GM23338 (cell line): ENCODE measurements around the gene SIAH1. TPM values are rescaled to one million over a fixed set of nuclear protein-coding genes. Genes with fewer than 3 reads are reported as not detected.
A peak's percentile ranks its signal among the peaks of the same experiment; 100 is the strongest.

Source experiments
- ATAC-seq: fragments of 200-7000 bp; cut with Tn5 transposase; 3 replicates; pipeline ENCODE4 v1.9.1; 2020
- DNase-seq: peaks from one replicate; pipeline ENCODE4 v3.0.0-alpha.2; 2015; ENCODE audit warnings: low spot score
- H2AFZ ChIP-seq: fragments of 200-600 bp; sonication (generic); 2 replicates; pipeline ENCODE4 v1.8.0; 2016; ENCODE audit warnings: antibody characterized with exemption, mild to moderate bottlenecking, moderate library complexity
- H3F3A ChIP-seq: fragments of 200-600 bp; sonication (generic); replicated peaks from 2 replicates; pipeline ENCODE4 v1.8.0; 2017; ENCODE audit warnings: antibody characterized with exemption, mixed run types, low read depth
- H3K27ac ChIP-seq: fragments of 200-600 bp; sonication (generic); 2 replicates; pipeline ENCODE4 v1.6.1; 2016; ENCODE audit warnings: low read depth
- H3K27me3 ChIP-seq: fragments of 200-600 bp; sonication (generic); 2 replicates; pipeline ENCODE4 v1.8.0; 2016; ENCODE audit warnings: mild to moderate bottlenecking, mixed run types, moderate library complexity; ENCODE audit not compliant: insufficient read depth
- H3K36me3 ChIP-seq: fragments of 200-600 bp; sonication (generic); 2 replicates; pipeline ENCODE4 v1.8.0; 2016; ENCODE audit warnings: mild to moderate bottlenecking; ENCODE audit not compliant: insufficient read depth
- H3K4me1 ChIP-seq: fragments of 200-600 bp; sonication (generic); 2 replicates; pipeline ENCODE4 v1.8.0; 2016; ENCODE audit warnings: mild to moderate bottlenecking, moderate library complexity; ENCODE audit not compliant: insufficient read depth
- H3K4me2 ChIP-seq: fragments of 200-600 bp; sonication (generic); 2 replicates; pipeline ENCODE4 v1.7.1; 2017; ENCODE audit warnings: mixed run types
- H3K4me3 ChIP-seq: fragments of 200-600 bp; sonication (generic); 2 replicates; pipeline ENCODE4 v1.6.1; 2016; ENCODE audit warnings: mixed run types
- H3K79me2 ChIP-seq: fragments of 200-600 bp; sonication (generic); replicated peaks from 2 replicates; pipeline ENCODE4 v1.8.0; 2017; ENCODE audit warnings: mild to moderate bottlenecking; ENCODE audit not compliant: insufficient read depth
- H3K9me2 ChIP-seq: fragments of 200-600 bp; sonication (generic); 2 replicates; pipeline ENCODE4 v1.8.0; 2017; ENCODE audit not compliant: insufficient read depth
- H4K20me1 ChIP-seq: fragments of 200-600 bp; sonication (generic); replicated peaks from 2 replicates; pipeline ENCODE4 v1.8.0; 2017; ENCODE audit warnings: mild to moderate bottlenecking; ENCODE audit not compliant: insufficient read depth
- H3K27ac Mint-ChIP-seq: 2 replicates; pipeline ENCODE4 v1.8.0; 2020; ENCODE audit warnings: inconsistent platforms, mild to moderate bottlenecking, moderate library complexity, mixed read lengths
- H3K27me3 Mint-ChIP-seq: 3 replicates; pipeline ENCODE4 v1.8.0; 2022; ENCODE audit warnings: low read depth, mild to moderate bottlenecking, moderate library complexity, mixed read lengths, inconsistent platforms; ENCODE audit not compliant: insufficient read depth, poor library complexity
- H3K36me3 Mint-ChIP-seq: 3 replicates; pipeline ENCODE4 v1.8.0; 2021; ENCODE audit warnings: low read depth, mild to moderate bottlenecking, inconsistent platforms, moderate library complexity, mixed read lengths
- H3K4me1 Mint-ChIP-seq: 3 replicates; pipeline ENCODE4 v1.8.0; 2020; ENCODE audit warnings: mild to moderate bottlenecking, inconsistent platforms, mixed read lengths
- H3K4me3 Mint-ChIP-seq: 3 replicates; pipeline ENCODE4 v1.8.0; 2021; ENCODE audit warnings: moderate library complexity, mild to moderate bottlenecking, inconsistent platforms, mixed read lengths
- H3K9me3 Mint-ChIP-seq: 3 replicates; pipeline ENCODE4 v1.8.0; 2020; ENCODE audit warnings: moderate library complexity, mild to moderate bottlenecking, inconsistent platforms, mixed read lengths
- CREB1 ChIP-seq: fragments of 250-450 bp; sonication (Bioruptor Pico); IDR thresholded peaks from 2 replicates; pipeline ENCODE4 v1.5.0; 2020; ENCODE audit warnings: low read depth, mild to moderate bottlenecking, moderate library complexity
- ETS1 ChIP-seq: IDR thresholded peaks from 2 replicates; pipeline ENCODE4 v1.6.1; 2016; ENCODE audit warnings: antibody characterized with exemption
- JUNB ChIP-seq: IDR thresholded peaks from one replicate; pipeline ENCODE4 v1.6.1; 2016; ENCODE audit warnings: antibody characterized with exemption; ENCODE audit not compliant: unreplicated experiment
- NANOG ChIP-seq: IDR thresholded peaks from 2 replicates; pipeline ENCODE4 v1.6.1; 2016; ENCODE audit warnings: antibody characterized with exemption, borderline replicate concordance
- POLR2AphosphoS5 ChIP-seq: IDR thresholded peaks from 2 replicates; pipeline ENCODE4 v1.6.1; 2016; ENCODE audit warnings: antibody characterized with exemption, low read depth
- STAT1 ChIP-seq: IDR thresholded peaks from one replicate; pipeline ENCODE4 v1.6.1; 2016; ENCODE audit warnings: antibody characterized with exemption; ENCODE audit not compliant: unreplicated experiment
- ZNF331 ChIP-seq: fragments of 250-450 bp; sonication (Bioruptor Pico); IDR thresholded peaks from 2 replicates; pipeline ENCODE4 v1.5.0; 2020; ENCODE audit warnings: low read depth, mild to moderate bottlenecking, moderate library complexity
- ZNF462 ChIP-seq: fragments of 250-450 bp; sonication (Bioruptor Pico); IDR thresholded peaks from 2 replicates; pipeline ENCODE4 v1.5.0; 2020; ENCODE audit warnings: mild to moderate bottlenecking, moderate library complexity
- polyA plus RNA-seq: library from polyadenylated mRNA; unstranded; fragments of >200 nt; fragmentation: Nextera tagmentation; extraction: Ambion mirVana; gene quantifications from 2 replicates; pipeline ENCODE4 v1.2.1, GENCODE V29; 2016
- total RNA-seq: library from RNA; depleted of rRNA; stranded (reverse); fragments of >200 nt; shearing (Covaris generic); gene quantifications from 2 replicates; pipeline ENCODE4 v1.2.3, GENCODE V29; 2014
- TF ChIP-seq, protein P1 (sequence below), 2 experiments: fragments of 200-600 bp in 1 of 2; sonication (generic) in 1 of 2; conservative IDR thresholded peaks; 2 replicates each; pipeline versions ENCODE4 v1.5.1 to v1.6.1; 2016 to 2017; ENCODE audit warnings: antibody characterized with exemption in 2 of 2, low read depth in 2 of 2, mild to moderate bottlenecking in 2 of 2, moderate library complexity in 1 of 2
- TF ChIP-seq, protein P2 (sequence below): IDR thresholded peaks from one replicate; pipeline ENCODE4 v1.6.1; 2018; ENCODE audit warnings: antibody characterized with exemption; ENCODE audit not compliant: unreplicated experiment

The SIAH1 gene
- total and polyA plus RNA-seq, 2 experiments from 2014 or later, result 42.0 to 52.7 TPM

GRCh38 chr16:48321317-48322036 is 63.7 kb downstream of the SIAH1 start (continued):
- no peak for TF ChIP-seq ZNF462 (CRISPR knock-in tag)
- no peak for TF ChIP-seq ETS1
- TF ChIP-seq NANOG, result no peak
- TF ChIP-seq POLR2AphosphoS5, result no peak
- no peak for TF ChIP-seq STAT1

- Mint-ChIP-seq H3K36me3 (peaks cover 22% of the 10 kb centered on the region), H3K27ac (peak overlapping the region; percentile 91), H3K27me3 (no peaks in the 10 kb centered on the region), H3K4me1 (peaks cover 21% of the 10 kb centered on the region), H3K9me3 (peaks cover 4% of the 10 kb centered on the region), H3K4me3 (no peak overlapping the region)
- Histone ChIP-seq H3K4me1 (peaks cover 17% of the 10 kb centered on the region), H3K27me3 (no peaks in the 10 kb centered on the region), H3K4me2 (no peak overlapping the region), H3K79me2 (no peaks in the 10 kb centered on the region), H3K36me3 (no peaks in the 10 kb centered on the region), H2AFZ (no peak overlapping the region), H3K9me2 (no peaks in the 10 kb centered on the region), H3K4me3 (no peak overlapping the region), H3F3A (peaks cover 14% of the 10 kb centered on the region; the same call in 1 of the 2 replicates), H3K27ac (peak overlapping the region; percentile 96), H4K20me1 (no peaks in the 10 kb centered on the region)
- ATAC-seq (peak; percentile 85), DNase-seq (peak; percentile 78)
- TF ChIP-seq ETS1 (peak; percentile 61), JUNB (no peak), CREB1 (CRISPR knock-in tag) (no peak), POLR2AphosphoS5 (no peak), NANOG (peak; percentile 25; the same call in 1 of the 2 replicates), ZNF331 (CRISPR knock-in tag) (no peak)
- TF ChIP-seq, protein P1, sequence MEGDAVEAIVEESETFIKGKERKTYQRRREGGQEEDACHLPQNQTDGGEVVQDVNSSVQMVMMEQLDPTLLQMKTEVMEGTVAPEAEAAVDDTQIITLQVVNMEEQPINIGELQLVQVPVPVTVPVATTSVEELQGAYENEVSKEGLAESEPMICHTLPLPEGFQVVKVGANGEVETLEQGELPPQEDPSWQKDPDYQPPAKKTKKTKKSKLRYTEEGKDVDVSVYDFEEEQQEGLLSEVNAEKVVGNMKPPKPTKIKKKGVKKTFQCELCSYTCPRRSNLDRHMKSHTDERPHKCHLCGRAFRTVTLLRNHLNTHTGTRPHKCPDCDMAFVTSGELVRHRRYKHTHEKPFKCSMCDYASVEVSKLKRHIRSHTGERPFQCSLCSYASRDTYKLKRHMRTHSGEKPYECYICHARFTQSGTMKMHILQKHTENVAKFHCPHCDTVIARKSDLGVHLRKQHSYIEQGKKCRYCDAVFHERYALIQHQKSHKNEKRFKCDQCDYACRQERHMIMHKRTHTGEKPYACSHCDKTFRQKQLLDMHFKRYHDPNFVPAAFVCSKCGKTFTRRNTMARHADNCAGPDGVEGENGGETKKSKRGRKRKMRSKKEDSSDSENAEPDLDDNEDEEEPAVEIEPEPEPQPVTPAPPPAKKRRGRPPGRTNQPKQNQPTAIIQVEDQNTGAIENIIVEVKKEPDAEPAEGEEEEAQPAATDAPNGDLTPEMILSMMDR (conservative IDR thresholded peaks at IDR 0.05; ENCODE audit: low read depth in 2 of 2), result no peak
- TF ChIP-seq, protein P2, sequence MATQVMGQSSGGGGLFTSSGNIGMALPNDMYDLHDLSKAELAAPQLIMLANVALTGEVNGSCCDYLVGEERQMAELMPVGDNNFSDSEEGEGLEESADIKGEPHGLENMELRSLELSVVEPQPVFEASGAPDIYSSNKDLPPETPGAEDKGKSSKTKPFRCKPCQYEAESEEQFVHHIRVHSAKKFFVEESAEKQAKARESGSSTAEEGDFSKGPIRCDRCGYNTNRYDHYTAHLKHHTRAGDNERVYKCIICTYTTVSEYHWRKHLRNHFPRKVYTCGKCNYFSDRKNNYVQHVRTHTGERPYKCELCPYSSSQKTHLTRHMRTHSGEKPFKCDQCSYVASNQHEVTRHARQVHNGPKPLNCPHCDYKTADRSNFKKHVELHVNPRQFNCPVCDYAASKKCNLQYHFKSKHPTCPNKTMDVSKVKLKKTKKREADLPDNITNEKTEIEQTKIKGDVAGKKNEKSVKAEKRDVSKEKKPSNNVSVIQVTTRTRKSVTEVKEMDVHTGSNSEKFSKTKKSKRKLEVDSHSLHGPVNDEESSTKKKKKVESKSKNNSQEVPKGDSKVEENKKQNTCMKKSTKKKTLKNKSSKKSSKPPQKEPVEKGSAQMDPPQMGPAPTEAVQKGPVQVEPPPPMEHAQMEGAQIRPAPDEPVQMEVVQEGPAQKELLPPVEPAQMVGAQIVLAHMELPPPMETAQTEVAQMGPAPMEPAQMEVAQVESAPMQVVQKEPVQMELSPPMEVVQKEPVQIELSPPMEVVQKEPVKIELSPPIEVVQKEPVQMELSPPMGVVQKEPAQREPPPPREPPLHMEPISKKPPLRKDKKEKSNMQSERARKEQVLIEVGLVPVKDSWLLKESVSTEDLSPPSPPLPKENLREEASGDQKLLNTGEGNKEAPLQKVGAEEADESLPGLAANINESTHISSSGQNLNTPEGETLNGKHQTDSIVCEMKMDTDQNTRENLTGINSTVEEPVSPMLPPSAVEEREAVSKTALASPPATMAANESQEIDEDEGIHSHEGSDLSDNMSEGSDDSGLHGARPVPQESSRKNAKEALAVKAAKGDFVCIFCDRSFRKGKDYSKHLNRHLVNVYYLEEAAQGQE, result no peak
These were observed 66.6 kb downstream of the SIAH1 start for GRCh38 chr16:48318630-48319029.
